Muscle layer of duodenum (tissue), 2 donors: ENCODE measurements around the gene HTRA1.

Experiments
- H3K27ac ChIP-seq: one replicate; pipeline ENCODE4 v1.7.0; 2013; ENCODE audit warnings: mild to moderate bottlenecking, low read length
- H3K27me3 ChIP-seq: one replicate; pipeline ENCODE4 v1.7.0; 2013; ENCODE audit warnings: low read depth, mild to moderate bottlenecking, control low read depth, low read length
- H3K36me3 ChIP-seq, 2 donors: one replicate each; pipeline ENCODE4 v1.7.0; 2013; ENCODE audit warnings: low read length in 2 of 2, control low read depth in 1 of 2, mild to moderate bottlenecking in 1 of 2; ENCODE audit not compliant: insufficient read depth in 2 of 2, control insufficient read depth in 1 of 2
- H3K4me1 ChIP-seq, 2 donors: one replicate each; pipeline ENCODE4 v1.7.0; 2013; ENCODE audit warnings: low read length in 2 of 2, mild to moderate bottlenecking in 2 of 2, control low read depth in 1 of 2, moderate library complexity in 1 of 2; ENCODE audit not compliant: insufficient read depth in 2 of 2, control insufficient read depth in 1 of 2
- H3K4me3 ChIP-seq, 2 donors: one replicate each; pipeline ENCODE4 v1.7.0; 2013; ENCODE audit warnings: low read length in 2 of 2, low read depth in 1 of 2, mild to moderate bottlenecking in 1 of 2
- H3K9me3 ChIP-seq, 2 donors: one replicate each; pipeline ENCODE4 v1.7.0; 2013; ENCODE audit warnings: low read length in 2 of 2, control low read depth in 1 of 2, mild to moderate bottlenecking in 1 of 2; ENCODE audit not compliant: control insufficient read depth in 1 of 2
- donor health status: healthy.

HTRA1 gene

GRCh38 chr10:122560279-122560804 lies 99.0 kb downstream of the HTRA1 start, which contains the start of gene DMBT1:
Gene DMBT1 (plus strand): TSS chr10:122560754. CDS start chr10:122560771, 17 bp downstream.
- no peak within 1 kb of the TSS for H3K27ac ChIP-seq
- peaks cover 0 to 2% of the 10 kb centered on the region in 2 donors for H3K4me1 ChIP-seq
- peak within 1 kb of the TSS in 1 of 2 donors; percentile 60 for H3K4me3 ChIP-seq
- no peaks in the 10 kb centered on the region for H3K36me3 ChIP-seq
- H3K9me3 ChIP-seq, result no peaks in the 10 kb centered on the region
- H3K27me3 ChIP-seq, result no peaks in the 10 kb centered on the region

GRCh38 chr10:122561212-122561611 lies 99.9 kb downstream of the HTRA1 start:
- Histone ChIP-seq H3K27me3 (no peaks in the 10 kb centered on the region), H3K4me1 (peaks cover 3 to 4% of the 10 kb centered on the region in 2 donors), H3K9me3 (no peaks in the 10 kb centered on the region), H3K4me3 (peak overlapping the region in 1 of 2 donors; percentile 60), H3K36me3 (no peaks in the 10 kb centered on the region), H3K27ac (no peak overlapping the region)

GRCh38 chr10:122561792-122562191 lies 100.4 kb downstream of the HTRA1 start:
- H3K4me3 ChIP-seq, result peak overlapping the region in 1 of 2 donors; percentile 60
- no peaks in the 10 kb centered on the region for H3K9me3 ChIP-seq
- H3K4me1 ChIP-seq, result peaks cover 3 to 4% of the 10 kb centered on the region in 2 donors
- H3K27ac ChIP-seq, result no peak overlapping the region
- no peaks in the 10 kb centered on the region for H3K36me3 ChIP-seq
- H3K27me3 ChIP-seq, result no peaks in the 10 kb centered on the region
